Loucy (cell line): ENCODE data around the gene TRPM7.

Experiments used
- H2AFZ ChIP-seq: fragments of 200-600 bp; sonication (generic); 2 replicates; pipeline ENCODE4 v1.6.0; 2016; ENCODE audit warnings: antibody characterized with exemption, mild to moderate bottlenecking, low read length, moderate library complexity
- H3F3A ChIP-seq: fragments of 200-600 bp; 2 replicates; pipeline ENCODE4 v1.6.0; 2016; ENCODE audit warnings: antibody characterized with exemption, low read depth, mild to moderate bottlenecking
- H3K27me3 ChIP-seq: fragments of 200-600 bp; sonication (generic); 2 replicates; pipeline ENCODE4 v1.6.1; 2014; ENCODE audit warnings: low read length, mild to moderate bottlenecking; ENCODE audit not compliant: insufficient read depth, poor library complexity, severe bottlenecking
- H3K36me3 ChIP-seq: fragments of 200-600 bp; sonication (generic); 2 replicates; pipeline ENCODE4 v1.6.1; 2016; ENCODE audit warnings: low read length; ENCODE audit not compliant: insufficient read depth
- H3K4me1 ChIP-seq: fragments of 200-600 bp; sonication (generic); 2 replicates; pipeline ENCODE4 v1.5.1; 2014; ENCODE audit warnings: low read length, mild to moderate bottlenecking; ENCODE audit not compliant: insufficient read depth, poor library complexity, severe bottlenecking
- H3K4me2 ChIP-seq: fragments of 200-600 bp; sonication (generic); 2 replicates; pipeline ENCODE4 v1.6.0; 2014; ENCODE audit warnings: antibody characterized with exemption, low read length, low read depth, mild to moderate bottlenecking; ENCODE audit not compliant: poor library complexity, severe bottlenecking
- H3K4me3 ChIP-seq: fragments of 200-600 bp; sonication (generic); 2 replicates; pipeline ENCODE4 v1.5.1; 2014; ENCODE audit warnings: low read length, mild to moderate bottlenecking, mixed read lengths; ENCODE audit not compliant: poor library complexity, severe bottlenecking
- H3K79me2 ChIP-seq: fragments of 200-600 bp; sonication (generic); 2 replicates; pipeline ENCODE4 v1.6.1; 2014; ENCODE audit warnings: low read length; ENCODE audit not compliant: insufficient read depth
- H3K9ac ChIP-seq: fragments of 200-600 bp; sonication (generic); 2 replicates; pipeline ENCODE4 v1.6.0; 2014; ENCODE audit warnings: mild to moderate bottlenecking, low read depth, low read length, moderate library complexity; ENCODE audit not compliant: poor library complexity, severe bottlenecking
- H3K9me2 ChIP-seq: fragments of 200-600 bp; sonication (generic); replicated peaks from 2 replicates; pipeline ENCODE4 v1.6.1; 2016; ENCODE audit warnings: low read depth, low read length, mixed read lengths
- H3K9me3 ChIP-seq: fragments of 200-600 bp; sonication (generic); 2 replicates; pipeline ENCODE4 v1.6.1; 2014; ENCODE audit warnings: mild to moderate bottlenecking, antibody characterized with exemption, low read length, low read depth; ENCODE audit not compliant: insufficient read depth
- H4K20me1 ChIP-seq: fragments of 200-600 bp; sonication (generic); 2 replicates; pipeline ENCODE4 v1.6.0; 2014; ENCODE audit warnings: antibody characterized with exemption, low read length, mild to moderate bottlenecking; ENCODE audit not compliant: insufficient read depth, poor library complexity, severe bottlenecking
- CTCF ChIP-seq: fragments of 200-600 bp; sonication (generic); conservative IDR thresholded peaks from 2 replicates; pipeline ENCODE4 v1.5.1; 2014; ENCODE audit warnings: mild to moderate bottlenecking, antibody characterized with exemption, low read length
- EZH2phosphoT487 ChIP-seq: fragments of 200-600 bp; IDR thresholded peaks from 2 replicates; pipeline ENCODE4 v1.6.1; 2018; ENCODE audit warnings: antibody characterized with exemption, mild to moderate bottlenecking, moderate library complexity, borderline replicate concordance

The TRPM7 gene

GRCh38 chr15:50636146-50636545, 50.5 kb downstream of the TRPM7 start:
- Histone ChIP-seq H3K4me3 (no peak overlapping the region), H3K9ac (no peak overlapping the region), H3K9me3 (no peaks in the 10 kb centered on the region), H3K4me1 (no peaks in the 10 kb centered on the region), H3K27me3 (no peaks in the 10 kb centered on the region), H2AFZ (no peak overlapping the region), H3K4me2 (no peak overlapping the region), H4K20me1 (no peaks in the 10 kb centered on the region), H3F3A (no peaks in the 10 kb centered on the region), H3K36me3 (peaks cover 79% of the 10 kb centered on the region), H3K9me2 (no peaks in the 10 kb centered on the region), H3K79me2 (no peaks in the 10 kb centered on the region)
- TF ChIP-seq EZH2phosphoT487 (no peak), CTCF (no peak)

- Histone ChIP-seq H3K9me3 (no peaks in the 10 kb centered on the region), H3K27me3 (no peaks in the 10 kb centered on the region), H2AFZ (no peak overlapping the region), H3K4me1 (no peaks in the 10 kb centered on the region), H4K20me1 (no peaks in the 10 kb centered on the region), H3K4me2 (no peak overlapping the region), H3K4me3 (no peak overlapping the region), H3K79me2 (no peaks in the 10 kb centered on the region), H3K9me2 (no peaks in the 10 kb centered on the region), H3K9ac (no peak overlapping the region), H3K36me3 (peaks cover 84% of the 10 kb centered on the region), H3F3A (no peaks in the 10 kb centered on the region)
- no peak for TF ChIP-seq CTCF
- TF ChIP-seq EZH2phosphoT487: no peak
These were observed 52.9 kb downstream of the TRPM7 start for GRCh38 chr15:50633653-50634052.

- no peaks in the 10 kb centered on the region for H3F3A ChIP-seq
- H2AFZ ChIP-seq: no peak overlapping the region
- H3K4me2 ChIP-seq: no peak overlapping the region
- no peaks in the 10 kb centered on the region for H3K27me3 ChIP-seq
- H3K4me3 ChIP-seq: no peak overlapping the region
- H3K4me1 ChIP-seq: no peaks in the 10 kb centered on the region
- no peak overlapping the region for H3K9ac ChIP-seq
- no peak for TF ChIP-seq EZH2phosphoT487
- no peak for TF ChIP-seq CTCF
- no peaks in the 10 kb centered on the region for H3K79me2 ChIP-seq
- H3K9me2 ChIP-seq: no peaks in the 10 kb centered on the region
- H3K36me3 ChIP-seq: peaks cover 87% of the 10 kb centered on the region
- no peaks in the 10 kb centered on the region for H3K9me3 ChIP-seq
- H4K20me1 ChIP-seq: no peaks in the 10 kb centered on the region
These were observed 58.2 kb downstream of the TRPM7 start for GRCh38 chr15:50628421-50628820.
